ENCODE results near the gene AHNAK2. TPM values are rescaled to one million over a fixed set of nuclear protein-coding genes. Genes with fewer than 3 reads are reported as not detected.

The AHNAK2 gene
- total RNA-seq, 4 donors from 2014 or later: 3.2 to 19.0 (median 10.7) TPM

DNA sequence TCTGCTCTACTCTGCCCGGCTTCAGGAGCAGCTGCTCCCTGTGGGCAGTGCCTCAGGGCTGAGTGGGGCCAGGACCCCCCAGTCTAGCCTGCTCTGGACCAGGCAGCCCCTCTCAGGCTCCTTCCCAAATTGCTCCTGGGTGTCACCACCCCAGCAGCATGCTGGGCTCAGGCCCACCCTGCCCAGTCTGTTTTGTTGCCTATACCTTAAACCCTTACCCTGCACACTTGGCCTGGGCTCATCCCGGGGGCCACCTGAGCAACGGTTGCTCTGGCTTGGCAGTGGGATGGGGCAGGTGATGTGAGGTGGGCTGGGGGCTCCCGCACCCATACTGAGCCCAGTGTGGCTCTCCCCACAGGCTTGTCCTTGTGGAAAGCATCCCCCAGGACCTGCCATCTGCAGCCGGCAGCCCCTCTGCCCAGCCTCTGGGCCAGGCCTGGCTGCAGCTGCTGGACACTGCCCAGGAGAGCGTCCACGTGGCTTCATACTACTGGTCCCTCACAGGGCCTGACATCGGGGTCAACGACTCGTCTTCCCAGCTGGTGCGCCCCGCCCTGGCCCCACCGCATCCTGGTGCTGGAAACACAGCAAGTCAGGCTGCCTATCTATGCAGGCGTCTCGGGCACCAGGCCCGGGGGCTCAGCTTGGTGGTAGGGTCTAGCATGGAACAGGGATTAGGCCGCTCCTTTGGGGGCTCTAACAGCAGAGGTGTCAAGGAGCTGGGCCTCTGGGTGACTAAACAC lies 49.6 kb downstream of the AHNAK2 start:
- Histone ChIP-seq H3K9me3 (peaks cover 0 to 5% (median 0%) of the 10 kb centered on the region in 4 donors), H3K36me3 (no peaks in the 10 kb centered on the region), H3K27me3 (no peaks in the 10 kb centered on the region), H3K4me3 (no peak overlapping the region), H3K27ac (no peak overlapping the region), H3K4me1 (peaks cover 0 to 25% (median 5%) of the 10 kb centered on the region in 4 donors)
- TF ChIP-seq POLR2A (IDR thresholded peaks at IDR 0.05): no peak
- TF ChIP-seq, protein P1, sequence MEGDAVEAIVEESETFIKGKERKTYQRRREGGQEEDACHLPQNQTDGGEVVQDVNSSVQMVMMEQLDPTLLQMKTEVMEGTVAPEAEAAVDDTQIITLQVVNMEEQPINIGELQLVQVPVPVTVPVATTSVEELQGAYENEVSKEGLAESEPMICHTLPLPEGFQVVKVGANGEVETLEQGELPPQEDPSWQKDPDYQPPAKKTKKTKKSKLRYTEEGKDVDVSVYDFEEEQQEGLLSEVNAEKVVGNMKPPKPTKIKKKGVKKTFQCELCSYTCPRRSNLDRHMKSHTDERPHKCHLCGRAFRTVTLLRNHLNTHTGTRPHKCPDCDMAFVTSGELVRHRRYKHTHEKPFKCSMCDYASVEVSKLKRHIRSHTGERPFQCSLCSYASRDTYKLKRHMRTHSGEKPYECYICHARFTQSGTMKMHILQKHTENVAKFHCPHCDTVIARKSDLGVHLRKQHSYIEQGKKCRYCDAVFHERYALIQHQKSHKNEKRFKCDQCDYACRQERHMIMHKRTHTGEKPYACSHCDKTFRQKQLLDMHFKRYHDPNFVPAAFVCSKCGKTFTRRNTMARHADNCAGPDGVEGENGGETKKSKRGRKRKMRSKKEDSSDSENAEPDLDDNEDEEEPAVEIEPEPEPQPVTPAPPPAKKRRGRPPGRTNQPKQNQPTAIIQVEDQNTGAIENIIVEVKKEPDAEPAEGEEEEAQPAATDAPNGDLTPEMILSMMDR (IDR thresholded peaks at IDR 0.05): no peak
- no peak for DNase-seq

DNA sequence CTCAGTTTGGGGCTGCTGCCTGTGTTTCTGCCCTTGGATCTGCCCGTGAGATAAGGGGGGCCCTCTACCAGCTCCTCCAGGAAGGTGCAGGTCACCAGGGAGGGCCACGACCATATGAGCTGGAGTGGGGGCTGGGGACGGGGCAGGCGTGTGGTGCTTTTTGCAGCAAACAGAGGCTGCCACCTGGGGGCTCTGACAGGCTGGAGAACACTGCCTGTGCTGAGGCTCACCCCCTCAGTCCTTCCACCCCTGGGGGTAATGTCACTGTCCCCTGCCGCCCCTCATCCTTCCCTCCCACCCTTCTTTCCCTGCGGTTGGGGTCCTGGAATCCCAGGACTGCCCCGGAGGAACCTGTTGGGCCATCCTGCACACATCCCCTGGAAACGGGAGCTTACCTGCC lies 50.3 kb downstream of the AHNAK2 start:
- H3K27ac ChIP-seq: no peak overlapping the region
- peak overlapping the region in 1 of 4 donors; percentile 3 for H3K4me3 ChIP-seq
- peaks cover 0 to 5% (median 0%) of the 10 kb centered on the region in 4 donors for H3K9me3 ChIP-seq
- no peak for DNase-seq
- H3K36me3 ChIP-seq: no peaks in the 10 kb centered on the region
- no peak for TF ChIP-seq POLR2A (IDR thresholded peaks at IDR 0.05)
- TF ChIP-seq, protein P1 (IDR thresholded peaks at IDR 0.05): no peak
- peaks cover 0 to 21% (median 3%) of the 10 kb centered on the region in 4 donors for H3K4me1 ChIP-seq
- no peaks in the 10 kb centered on the region for H3K27me3 ChIP-seq

DNA sequence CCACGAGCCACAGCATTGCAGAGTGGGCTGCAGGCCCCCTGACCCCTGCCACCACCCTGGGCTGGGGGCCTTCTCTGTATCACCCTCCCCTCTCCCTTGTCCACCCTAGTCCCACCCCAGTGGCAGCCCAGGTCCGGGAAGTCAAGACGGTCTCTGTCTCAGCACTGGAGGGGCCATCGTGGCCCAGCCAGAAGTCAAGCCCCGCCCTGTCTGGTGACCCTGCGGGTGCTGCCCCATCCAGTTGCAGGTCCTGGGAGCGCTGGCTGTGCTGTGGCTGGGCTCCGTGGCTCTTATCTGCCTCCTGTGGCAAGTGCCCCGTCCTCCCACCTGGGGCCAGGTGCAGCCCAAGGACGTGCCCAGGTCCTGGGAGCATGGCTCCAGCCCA lies 50.8 kb downstream of the AHNAK2 start:
- peak overlapping the region in 1 of 4 donors; percentile 84 for H3K27ac ChIP-seq
- DNase-seq: no peak
- no peaks in the 10 kb centered on the region for H3K27me3 ChIP-seq
- H3K9me3 ChIP-seq: peaks cover 0 to 5% (median 0%) of the 10 kb centered on the region in 4 donors
- TF ChIP-seq, protein P1 (IDR thresholded peaks at IDR 0.05): no peak
- no peak for TF ChIP-seq POLR2A (IDR thresholded peaks at IDR 0.05)
- peaks cover 0 to 18% (median under 1%) of the 10 kb centered on the region in 4 donors for H3K4me1 ChIP-seq
- H3K36me3 ChIP-seq: no peaks in the 10 kb centered on the region
- H3K4me3 ChIP-seq: peak overlapping the region in 1 of 4 donors; percentile 3

GRCh38 chr14:104926619-104927431 lies 51.3 kb downstream of the AHNAK2 start:
- Histone ChIP-seq H3K27me3 (no peaks in the 10 kb centered on the region), H3K4me1 (peaks cover 0 to 18% (median 0%) of the 10 kb centered on the region in 4 donors), H3K36me3 (no peaks in the 10 kb centered on the region), H3K4me3 (peak overlapping the region in 1 of 4 donors; percentile 32), H3K27ac (peak overlapping the region in 2 of 4 donors; percentile 43 to 84), H3K9me3 (peaks cover 0 to 5% (median 0%) of the 10 kb centered on the region in 4 donors)
- TF ChIP-seq, protein P1 (IDR thresholded peaks at IDR 0.05): no peak
- no peak for TF ChIP-seq POLR2A (IDR thresholded peaks at IDR 0.05)
- peak; percentile 46 to 78 (median 77) for DNase-seq

DNA sequence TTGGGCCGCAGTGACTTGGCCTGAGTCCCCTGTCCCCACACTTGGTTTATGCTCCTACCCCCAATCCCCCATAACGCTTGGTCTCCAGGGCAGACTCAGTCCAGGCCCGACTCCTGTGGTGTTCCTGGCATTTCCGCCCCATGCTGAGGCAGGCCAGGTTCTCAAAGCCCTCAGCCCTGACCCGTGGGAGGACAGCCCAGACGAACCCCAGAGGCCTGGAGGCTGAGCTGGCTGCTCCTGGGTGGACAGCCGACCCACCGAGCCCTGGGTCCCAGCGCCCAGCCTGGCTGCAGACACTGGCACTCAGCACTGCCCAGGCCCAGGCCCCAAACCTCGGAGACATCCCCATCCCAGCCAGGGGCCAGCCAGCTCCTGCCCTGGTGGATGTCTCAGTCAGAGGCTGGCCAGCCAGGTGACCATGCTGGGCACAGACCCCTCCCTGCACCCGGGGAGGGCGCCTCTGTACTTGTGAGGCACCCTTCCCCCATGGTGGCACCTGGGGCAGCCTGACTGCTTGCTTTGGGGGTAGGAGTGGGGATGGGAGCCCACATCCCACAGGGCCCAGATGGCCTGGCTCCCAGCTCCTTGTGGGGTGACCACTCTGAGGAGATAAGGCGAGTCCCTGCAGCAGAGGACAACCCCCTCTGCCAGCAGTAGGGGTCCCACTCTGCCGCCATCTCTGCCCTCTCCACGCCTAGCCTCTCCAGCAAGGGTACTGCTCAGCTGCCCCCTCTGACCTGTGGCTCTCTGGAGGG lies 52.1 kb downstream of the AHNAK2 start:
- Histone ChIP-seq H3K9me3 (peaks cover 0 to 5% (median 0%) of the 10 kb centered on the region in 4 donors), H3K4me3 (peak overlapping the region in 1 of 4 donors; percentile 32), H3K4me1 (peaks cover 0 to 18% (median 0%) of the 10 kb centered on the region in 4 donors), H3K27me3 (no peaks in the 10 kb centered on the region), H3K36me3 (no peaks in the 10 kb centered on the region), H3K27ac (peak overlapping the region in 2 of 4 donors; percentile 43 to 84)
- no peak for TF ChIP-seq POLR2A (IDR thresholded peaks at IDR 0.05)
- TF ChIP-seq, protein P1 (IDR thresholded peaks at IDR 0.05): no peak
- DNase-seq: peak in 1 of 3 donors; percentile 44

Data from Peyer's patch (tissue), 4 donors.